Endothelial cell of umbilical vein (primary cell): ENCODE results near the gene GAL. TPM values are rescaled to one million over a fixed set of nuclear protein-coding genes. Genes with fewer than 3 reads are reported as not detected.

Experiments used
- BruUV-seq: library from RNA; stranded (reverse); fragments of 400-500 nt; replicated peaks from 2 replicates; lab custom pipeline; 2021; lab: Mats Ljungman, UMichigan
- CTCF ChIA-PET: fragments of 300-600, 350-600 bp; sonication (Branson Sonifier 250); formaldehyde crosslinking; loops from one replicate; lab custom pipeline; 2021; ENCODE audit warnings: antibody characterized with exemption, inconsistent platforms; lab: Charles Lee
- POLR2A ChIA-PET: fragments of 300-600, 350-600 bp; sonication (Branson Sonifier 250); formaldehyde crosslinking; loops from one replicate; lab custom pipeline; 2021; ENCODE audit warnings: antibody characterized with exemption, inconsistent platforms; lab: Charles Lee
- DNase-seq: peaks from one replicate; pipeline ENCODE4 v3.0.0-alpha.2; 2011; ENCODE audit warnings: low read depth, low spot score
- FAIRE-seq: peaks from 2 replicates; lab custom pipeline; 2011; peaks lifted over from hg19 to GRCh38; lab: Jason Lieb, UNC
- H2AFZ ChIP-seq: 2 replicates; pipeline ENCODE4 v1.6.0; 2012; ENCODE audit warnings: low read depth, low read length, control low read depth, inconsistent platforms
- H3K27ac ChIP-seq: 2 replicates; pipeline ENCODE4 v1.5.1; 2011; ENCODE audit warnings: low read depth, mild to moderate bottlenecking, control low read depth, low read length, moderate library complexity; ENCODE audit not compliant: insufficient read depth
- H3K27me3 ChIP-seq, 2 experiments: 2 replicates each; pipeline versions ENCODE4 v1.6.0 to v1.6.1; 2011; ENCODE audit warnings: low read length in 2 of 2, mixed read lengths in 1 of 2; ENCODE audit not compliant: control insufficient read depth in 2 of 2, insufficient read depth in 2 of 2
- H3K36me3 ChIP-seq, 2 experiments: 2 replicates in 1 of 2; 3 replicates in 1 of 2; pipeline ENCODE4 v1.5.1; 2011; ENCODE audit warnings: low read length in 2 of 2, mild to moderate bottlenecking in 1 of 2, moderate library complexity in 1 of 2; ENCODE audit not compliant: control insufficient read depth in 2 of 2, insufficient read depth in 2 of 2; ENCODE audit errors: extremely low read depth in 1 of 2
- H3K4me1 ChIP-seq: 3 replicates; pipeline ENCODE4 v1.5.1; 2011; ENCODE audit warnings: mild to moderate bottlenecking, low read length; ENCODE audit not compliant: control insufficient read depth, insufficient read depth; ENCODE audit errors: extremely low read depth
- H3K4me2 ChIP-seq: 2 replicates; pipeline ENCODE4 v1.6.1; 2011; ENCODE audit warnings: low read length, control low read depth, mixed read lengths; ENCODE audit not compliant: insufficient read depth
- H3K4me3 ChIP-seq, 3 experiments: fragments of 200-600 bp in 1 of 3; sonication (generic), shearing (Covaris generic) in 1 of 3; replicated peaks in 1 of 3; 2 replicates each; pipeline ENCODE4 v1.5.1; 2011 to 2016; ENCODE audit warnings: control low read depth in 3 of 3, low read length in 3 of 3, mild to moderate bottlenecking in 2 of 3, inconsistent platforms in 1 of 3, low read depth in 1 of 3, moderate library complexity in 1 of 3; ENCODE audit not compliant: insufficient read depth in 1 of 3
- H3K79me2 ChIP-seq: 2 replicates; pipeline ENCODE4 v1.6.0; 2012; ENCODE audit warnings: low read length, inconsistent platforms; ENCODE audit not compliant: control insufficient read depth, insufficient read depth
- H3K9ac ChIP-seq: replicated peaks from 2 replicates; pipeline ENCODE3; 2011; ENCODE audit warnings: low read length, control low read depth; ENCODE audit not compliant: insufficient read depth; ENCODE audit errors: extremely low read depth
- H3K9me1 ChIP-seq: replicated peaks from 3 replicates; pipeline ENCODE4 v1.6.0; 2011; ENCODE audit warnings: mild to moderate bottlenecking, low read length; ENCODE audit not compliant: control insufficient read depth, insufficient read depth; ENCODE audit errors: extremely low read depth
- H3K9me3 ChIP-seq: replicated peaks from 2 replicates; pipeline ENCODE4 v1.5.1; 2012; ENCODE audit warnings: low read length, inconsistent platforms; ENCODE audit not compliant: control insufficient read depth, insufficient read depth
- H4K20me1 ChIP-seq: replicated peaks from 2 replicates; pipeline ENCODE3; 2011; ENCODE audit warnings: mild to moderate bottlenecking, low read length; ENCODE audit not compliant: control insufficient read depth, insufficient read depth; ENCODE audit errors: extremely low read depth
- EZH2 ChIP-seq: IDR thresholded peaks from 2 replicates; pipeline ENCODE4 v1.6.1; 2012; ENCODE audit warnings: borderline replicate concordance, low read depth, mild to moderate bottlenecking, moderate library complexity, low read length, inconsistent platforms; ENCODE audit not compliant: severe bottlenecking
- FOS ChIP-seq: IDR thresholded peaks from 2 replicates; pipeline ENCODE4 v1.6.1; 2011; ENCODE audit warnings: mild to moderate bottlenecking, low read length, moderate library complexity, borderline replicate concordance; ENCODE audit not compliant: insufficient read depth
- GATA2 ChIP-seq: IDR thresholded peaks from 2 replicates; pipeline ENCODE4 v1.7.0; 2011; ENCODE audit warnings: low read depth, mild to moderate bottlenecking, moderate library complexity, mixed read lengths, low read length; ENCODE audit not compliant: insufficient read length, insufficient read depth
- JUN ChIP-seq: IDR thresholded peaks from 2 replicates; pipeline ENCODE4 v1.6.1; 2011; ENCODE audit warnings: borderline replicate concordance, low read depth; ENCODE audit not compliant: insufficient read length, insufficient read depth
- MAX ChIP-seq: IDR thresholded peaks from 2 replicates; pipeline ENCODE4 v1.6.1; 2011; ENCODE audit not compliant: insufficient read depth, insufficient read length
- MYC ChIP-seq: IDR thresholded peaks from one replicate; pipeline ENCODE4 v1.6.1; 2011; ENCODE audit warnings: mild to moderate bottlenecking, low read depth, low read length
- POLR2A ChIP-seq: IDR thresholded peaks from 2 replicates; pipeline ENCODE4 v1.6.1; 2012; ENCODE audit warnings: low read depth, mild to moderate bottlenecking, control low read depth, low read length
- POLR2AphosphoS5 ChIP-seq: IDR thresholded peaks from 2 replicates; pipeline ENCODE4 v1.6.1; 2012; ENCODE audit warnings: low read depth, mild to moderate bottlenecking, control low read depth, low read length, moderate library complexity; ENCODE audit not compliant: insufficient read depth
- dilution Hi-C: fragments of 300-500 bp; cut with MboI; formaldehyde crosslinking; loops from one replicate; pipeline ENCODE4 v1.15.0; 2019; ENCODE audit warnings: low sequenced_read_pairs; ENCODE audit not compliant: extremely low pct_ligation_motif_present
- intact Hi-C: fragments of 100-400 bp; cut with micrococcal nuclease; formaldehyde crosslinking; loops from one replicate; pipeline ENCODE4 v1.10.0; 2022
- polyA plus RNA-seq, 4 experiments: library from polyadenylated mRNA; depleted of rRNA in 3 of 4; stranded (reverse) in 3 of 4; unstranded in 1 of 4; fragments of >200 nt; gene quantifications; 2 replicates each; pipeline versions ENCODE4 v1.2.1 to v1.2.3, GENCODE V29; 2011 to 2012; ENCODE audit warnings: missing spikeins in 1 of 4
- total RNA-seq: library from RNA; stranded (reverse); gene quantifications from 2 replicates; pipeline ENCODE4 v1.2.3, GENCODE V29; 2021
- TF ChIP-seq, protein P1 (sequence below), 2 donors: IDR thresholded peaks; 1 replicate in 1 of 2; 2 replicates in 1 of 2; pipeline ENCODE4 v1.5.1; 2011; ENCODE audit warnings: low read length in 2 of 2, mild to moderate bottlenecking in 2 of 2, moderate library complexity in 2 of 2, control low read depth in 1 of 2, inconsistent platforms in 1 of 2, low read depth in 1 of 2; ENCODE audit not compliant: insufficient read depth in 1 of 2; ENCODE audit errors: extremely low read depth in 1 of 2

The GAL gene
- total and polyA plus RNA-seq, 2 donors (not counting 3 experiments of a cell fraction or from before 2014, with no cell fraction given), result 1.2 to 9.8 TPM

DNA sequence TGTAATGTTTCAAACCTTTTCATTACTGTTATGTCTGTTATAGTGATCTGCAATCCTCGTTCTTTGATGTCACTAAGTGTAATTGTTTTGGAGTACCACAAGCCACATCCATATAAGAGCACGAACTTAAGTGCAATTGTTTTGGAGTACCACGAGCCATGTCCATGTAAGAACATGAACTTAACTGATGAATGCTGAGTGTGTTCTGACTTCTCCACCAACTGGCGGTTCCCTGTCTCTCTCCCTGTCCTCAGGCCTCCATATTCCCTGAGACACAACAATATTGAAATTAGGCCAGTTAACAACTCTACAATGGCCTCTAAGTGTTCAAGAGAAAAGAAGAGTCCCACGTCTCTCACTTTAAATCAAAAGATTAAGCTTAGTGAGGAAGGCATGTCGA, 43.4 kb downstream of the GAL start:
- ChIA-PET POLR2A (no interaction called here), CTCF (interaction anchor here (0.9 to 1.3 kb wide), 3 partner anchors 9 to 95 kb away, joined by 4 read pairs; no protein-coding TSS in a partner anchor)
- dilution Hi-C loops (no loop called here), intact Hi-C loops (no loop called here)
- Histone ChIP-seq H3K9ac (no peak overlapping the region), H3K4me3 (no peak overlapping the region), H4K20me1 (no peaks in the 10 kb centered on the region), H3K4me2 (no peak overlapping the region), H3K27ac (no peak overlapping the region), H3K27me3 (peaks cover 28 to 35% of the 10 kb centered on the region in 2 experiments), H3K36me3 (no peaks in the 10 kb centered on the region), H3K4me1 (no peaks in the 10 kb centered on the region), H3K79me2 (no peaks in the 10 kb centered on the region), H3K9me3 (no peaks in the 10 kb centered on the region), H2AFZ (no peak overlapping the region), H3K9me1 (no peaks in the 10 kb centered on the region)
- FAIRE-seq, result no peak
- peak; percentile 14 for DNase-seq
- TF ChIP-seq JUN, result no peak
- TF ChIP-seq POLR2A, result no peak
- TF ChIP-seq GATA2, result no peak
- no peak for TF ChIP-seq FOS
- TF ChIP-seq EZH2, result no peak
- TF ChIP-seq POLR2AphosphoS5, result no peak
- TF ChIP-seq, protein P1, sequence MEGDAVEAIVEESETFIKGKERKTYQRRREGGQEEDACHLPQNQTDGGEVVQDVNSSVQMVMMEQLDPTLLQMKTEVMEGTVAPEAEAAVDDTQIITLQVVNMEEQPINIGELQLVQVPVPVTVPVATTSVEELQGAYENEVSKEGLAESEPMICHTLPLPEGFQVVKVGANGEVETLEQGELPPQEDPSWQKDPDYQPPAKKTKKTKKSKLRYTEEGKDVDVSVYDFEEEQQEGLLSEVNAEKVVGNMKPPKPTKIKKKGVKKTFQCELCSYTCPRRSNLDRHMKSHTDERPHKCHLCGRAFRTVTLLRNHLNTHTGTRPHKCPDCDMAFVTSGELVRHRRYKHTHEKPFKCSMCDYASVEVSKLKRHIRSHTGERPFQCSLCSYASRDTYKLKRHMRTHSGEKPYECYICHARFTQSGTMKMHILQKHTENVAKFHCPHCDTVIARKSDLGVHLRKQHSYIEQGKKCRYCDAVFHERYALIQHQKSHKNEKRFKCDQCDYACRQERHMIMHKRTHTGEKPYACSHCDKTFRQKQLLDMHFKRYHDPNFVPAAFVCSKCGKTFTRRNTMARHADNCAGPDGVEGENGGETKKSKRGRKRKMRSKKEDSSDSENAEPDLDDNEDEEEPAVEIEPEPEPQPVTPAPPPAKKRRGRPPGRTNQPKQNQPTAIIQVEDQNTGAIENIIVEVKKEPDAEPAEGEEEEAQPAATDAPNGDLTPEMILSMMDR (IDR thresholded peaks at IDR 0.05; ENCODE audit: extremely low read depth in 1 of 2, insufficient read depth in 1 of 2, low read depth in 1 of 2, low read length in 2 of 2), result no peak
- no peak for TF ChIP-seq MAX
- no peak for TF ChIP-seq MYC
- BruUV-seq, result no TSS peak
